CD4-positive, CD25-positive, alpha-beta regulatory T cell (primary cell): ENCODE measurements around the gene CIB4. TPM values are rescaled to one million over a fixed set of nuclear protein-coding genes. Genes with fewer than 3 reads are reported as not detected.

Experiments used
- ATAC-seq, 2 donors: fragments of 150-1000 bp; cut with Tn5 transposase; one replicate each; pipeline ENCODE4 v1.10.0; 2021; ENCODE audit warnings: low read depth in 2 of 2, moderate number of reproducible peaks in 2 of 2, moderate library complexity in 1 of 2
- DNase-seq, 3 donors: peaks; one replicate each; pipeline versions ENCODE4 v3.0.0 to v3.0.0-alpha.2; 2012 to 2022; ENCODE audit warnings: mixed read lengths in 1 of 3
- H3K27ac ChIP-seq: one replicate; pipeline ENCODE4 v1.7.0; 2013; ENCODE audit warnings: mild to moderate bottlenecking, low read length; ENCODE audit not compliant: insufficient read depth, poor library complexity, severe bottlenecking
- H3K27me3 ChIP-seq: one replicate; pipeline ENCODE4 v1.7.0; 2013; ENCODE audit warnings: low read length; ENCODE audit not compliant: control insufficient read depth, insufficient read depth
- H3K36me3 ChIP-seq: one replicate; pipeline ENCODE4 v1.7.0; 2013; ENCODE audit warnings: mild to moderate bottlenecking, low read length, moderate library complexity; ENCODE audit not compliant: control insufficient read depth, insufficient read depth
- H3K4me1 ChIP-seq: 2 replicates; pipeline ENCODE4 v1.7.0; 2013; ENCODE audit warnings: mild to moderate bottlenecking, low read length; ENCODE audit not compliant: insufficient read depth, control insufficient read depth, poor library complexity, severe bottlenecking
- H3K4me3 ChIP-seq: one replicate; pipeline ENCODE4 v1.7.0; 2013; ENCODE audit warnings: low read depth, mild to moderate bottlenecking, low read length, moderate library complexity
- H3K9me3 ChIP-seq, 2 experiments: 1 replicate in 1 of 2; 2 replicates in 1 of 2; pipeline ENCODE4 v1.7.0; 2013; ENCODE audit warnings: low read length in 2 of 2, mild to moderate bottlenecking in 1 of 2, moderate library complexity in 1 of 2; ENCODE audit not compliant: control insufficient read depth in 2 of 2
- H3K27ac Mint-ChIP-seq, 3 donors: one replicate each; pipeline ENCODE4 v1.8.0; 2020 to 2022; ENCODE audit warnings: mild to moderate bottlenecking in 3 of 3, mixed read lengths in 3 of 3, moderate library complexity in 2 of 3
- H3K27me3 Mint-ChIP-seq: one replicate; pipeline ENCODE4 v1.8.0; 2022; ENCODE audit warnings: mild to moderate bottlenecking, mixed read lengths
- H3K36me3 Mint-ChIP-seq: one replicate; pipeline ENCODE4 v1.8.0; 2020; ENCODE audit warnings: mixed read lengths
- H3K4me1 Mint-ChIP-seq, 4 donors: one replicate each; pipeline ENCODE4 v1.8.0; 2020 to 2022; ENCODE audit warnings: mixed read lengths in 4 of 4, mild to moderate bottlenecking in 1 of 4
- H3K4me3 Mint-ChIP-seq, 4 donors: one replicate each; pipeline ENCODE4 v1.8.0; 2020 to 2022; ENCODE audit warnings: mild to moderate bottlenecking in 4 of 4, mixed read lengths in 4 of 4, moderate library complexity in 3 of 4
- H3K9me3 Mint-ChIP-seq, 7 donors: one replicate each; pipeline ENCODE4 v1.8.0; 2020 to 2022; ENCODE audit warnings: mixed read lengths in 7 of 7, mild to moderate bottlenecking in 3 of 7, moderate library complexity in 2 of 7
- polyA plus RNA-seq, 4 donors: library from polyadenylated mRNA; unstranded; fragments of 300-500 nt; fragmentation: Illumina TruSeq; gene quantifications; one replicate each; pipeline ENCODE4 v1.2.3, GENCODE V29; 2021
- total RNA-seq: library from RNA; stranded (reverse); gene quantifications from one replicate; pipeline ENCODE4 v1.2.3, GENCODE V29; 2022

The CIB4 gene
- total and polyA plus RNA-seq, 5 donors from 2014 or later, result not detected

- Histone ChIP-seq H3K27ac (no peak overlapping the region), H3K4me1 (no peaks in the 10 kb centered on the region), H3K4me3 (no peak overlapping the region), H3K27me3 (peaks cover 4% of the 10 kb centered on the region), H3K9me3 (no peaks in the 10 kb centered on the region), H3K36me3 (no peaks in the 10 kb centered on the region)
- H3K36me3 Mint-ChIP-seq, result no peaks in the 10 kb centered on the region
- no peak for DNase-seq
- H3K27me3 Mint-ChIP-seq, result peaks cover 26% of the 10 kb centered on the region
- peaks cover 0 to 3% (median 0%) of the 10 kb centered on the region in 7 donors for H3K9me3 Mint-ChIP-seq
- no peak for ATAC-seq
- H3K4me1 Mint-ChIP-seq, result no peaks in the 10 kb centered on the region
- no peak overlapping the region for H3K27ac Mint-ChIP-seq
- H3K4me3 Mint-ChIP-seq, result no peak overlapping the region
Observed at GRCh38 chr2:26681656-26682055, 40.5 kb upstream of the CIB4 start.

GRCh38 chr2:26679867-26680266, 38.7 kb upstream of the CIB4 start:
- ATAC-seq (no peak), DNase-seq (no peak)
- Histone ChIP-seq H3K4me1 (no peaks in the 10 kb centered on the region), H3K9me3 (no peaks in the 10 kb centered on the region), H3K27ac (no peak overlapping the region), H3K36me3 (no peaks in the 10 kb centered on the region), H3K27me3 (no peaks in the 10 kb centered on the region), H3K4me3 (no peak overlapping the region)
- H3K4me1 Mint-ChIP-seq, result no peaks in the 10 kb centered on the region
- no peaks in the 10 kb centered on the region for H3K36me3 Mint-ChIP-seq
- no peak overlapping the region for H3K27ac Mint-ChIP-seq
- H3K9me3 Mint-ChIP-seq, result peaks cover 0 to 3% (median 0%) of the 10 kb centered on the region in 7 donors
- H3K27me3 Mint-ChIP-seq, result peaks cover 17% of the 10 kb centered on the region
- H3K4me3 Mint-ChIP-seq, result no peak overlapping the region

GRCh38 chr2:26678035-26678434, 36.9 kb upstream of the CIB4 start:
- no peak overlapping the region for H3K27ac Mint-ChIP-seq
- H3K27ac ChIP-seq, result no peak overlapping the region
- peaks cover 17% of the 10 kb centered on the region for H3K27me3 Mint-ChIP-seq
- H3K36me3 ChIP-seq, result no peaks in the 10 kb centered on the region
- H3K4me3 ChIP-seq, result no peak overlapping the region
- no peaks in the 10 kb centered on the region for H3K27me3 ChIP-seq
- no peak overlapping the region for H3K4me3 Mint-ChIP-seq
- H3K9me3 ChIP-seq, result no peaks in the 10 kb centered on the region
- ATAC-seq, result no peak
- H3K4me1 ChIP-seq, result no peaks in the 10 kb centered on the region
- no peaks in the 10 kb centered on the region for H3K4me1 Mint-ChIP-seq
- no peak for DNase-seq
- no peaks in the 10 kb centered on the region for H3K36me3 Mint-ChIP-seq
- peaks cover 0 to 3% (median 0%) of the 10 kb centered on the region in 7 donors for H3K9me3 Mint-ChIP-seq

- no peak overlapping the region for H3K4me3 Mint-ChIP-seq
- peaks cover 0 to 3% (median 0%) of the 10 kb centered on the region in 7 donors for H3K9me3 Mint-ChIP-seq
- no peak for ATAC-seq
- no peak overlapping the region for H3K4me3 ChIP-seq
- no peaks in the 10 kb centered on the region for H3K4me1 Mint-ChIP-seq
- H3K27me3 Mint-ChIP-seq, result peaks cover 17% of the 10 kb centered on the region
- DNase-seq, result no peak
- no peaks in the 10 kb centered on the region for H3K36me3 Mint-ChIP-seq
- no peaks in the 10 kb centered on the region for H3K36me3 ChIP-seq
- no peaks in the 10 kb centered on the region for H3K9me3 ChIP-seq
- no peak overlapping the region for H3K27ac Mint-ChIP-seq
- no peak overlapping the region for H3K27ac ChIP-seq
- no peaks in the 10 kb centered on the region for H3K27me3 ChIP-seq
- H3K4me1 ChIP-seq, result no peaks in the 10 kb centered on the region
Observed at GRCh38 chr2:26675651-26676255, 34.6 kb upstream of the CIB4 start.

GRCh38 chr2:26674771-26675170, 33.6 kb upstream of the CIB4 start:
- no peaks in the 10 kb centered on the region for H3K9me3 ChIP-seq
- no peaks in the 10 kb centered on the region for H3K27me3 ChIP-seq
- H3K4me3 ChIP-seq, result no peak overlapping the region
- Mint-ChIP-seq H3K4me1 (no peaks in the 10 kb centered on the region), H3K27me3 (peaks cover 21% of the 10 kb centered on the region), H3K9me3 (peaks cover 0 to 3% (median 0%) of the 10 kb centered on the region in 7 donors), H3K27ac (no peak overlapping the region), H3K4me3 (no peak overlapping the region), H3K36me3 (no peaks in the 10 kb centered on the region)
- ATAC-seq, result no peak
- H3K4me1 ChIP-seq, result no peaks in the 10 kb centered on the region
- DNase-seq, result no peak
- H3K36me3 ChIP-seq, result no peaks in the 10 kb centered on the region
- H3K27ac ChIP-seq, result no peak overlapping the region

- Mint-ChIP-seq H3K9me3 (peaks cover 0 to 3% (median 0%) of the 10 kb centered on the region in 7 donors), H3K27ac (no peak overlapping the region), H3K27me3 (peaks cover 15% of the 10 kb centered on the region), H3K4me3 (no peak overlapping the region), H3K36me3 (no peaks in the 10 kb centered on the region), H3K4me1 (no peaks in the 10 kb centered on the region)
- no peak for DNase-seq
- Histone ChIP-seq H3K27me3 (no peaks in the 10 kb centered on the region), H3K27ac (no peak overlapping the region), H3K4me3 (no peak overlapping the region), H3K4me1 (no peaks in the 10 kb centered on the region), H3K9me3 (no peaks in the 10 kb centered on the region), H3K36me3 (no peaks in the 10 kb centered on the region)
- no peak for ATAC-seq
Observed at GRCh38 chr2:26674002-26674751, 33.0 kb upstream of the CIB4 start.

- Histone ChIP-seq H3K27ac (no peak overlapping the region), H3K36me3 (no peaks in the 10 kb centered on the region), H3K9me3 (no peaks in the 10 kb centered on the region), H3K27me3 (no peaks in the 10 kb centered on the region), H3K4me1 (no peaks in the 10 kb centered on the region), H3K4me3 (no peak overlapping the region)
- Mint-ChIP-seq H3K27ac (no peak overlapping the region), H3K4me1 (no peaks in the 10 kb centered on the region), H3K9me3 (peaks cover 0 to 3% (median 0%) of the 10 kb centered on the region in 7 donors), H3K27me3 (peaks cover 16% of the 10 kb centered on the region), H3K36me3 (no peaks in the 10 kb centered on the region), H3K4me3 (no peak overlapping the region)
- DNase-seq (no peak), ATAC-seq (no peak)
Observed at GRCh38 chr2:26672818-26673393, 31.7 kb upstream of the CIB4 start.
